Hippocampal formation (tissue), 2 donors: ENCODE data around the gene HAUS8.
"Not testable (repeated sequence)": the region's sequence is repeated elsewhere in the genome, so short reads cannot be mapped to it uniquely, and the experiment has no call there.

Source experiments
- DNase-seq, 2 donors: peaks; one replicate each; lab custom pipeline; 2025; lab: John Stamatoyannopoulos, UW

HAUS8 gene, protein sequence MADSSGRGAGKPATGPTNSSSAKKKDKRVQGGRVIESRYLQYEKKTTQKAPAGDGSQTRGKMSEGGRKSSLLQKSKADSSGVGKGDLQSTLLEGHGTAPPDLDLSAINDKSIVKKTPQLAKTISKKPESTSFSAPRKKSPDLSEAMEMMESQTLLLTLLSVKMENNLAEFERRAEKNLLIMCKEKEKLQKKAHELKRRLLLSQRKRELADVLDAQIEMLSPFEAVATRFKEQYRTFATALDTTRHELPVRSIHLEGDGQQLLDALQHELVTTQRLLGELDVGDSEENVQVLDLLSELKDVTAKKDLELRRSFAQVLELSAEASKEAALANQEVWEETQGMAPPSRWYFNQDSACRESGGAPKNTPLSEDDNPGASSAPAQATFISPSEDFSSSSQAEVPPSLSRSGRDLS

GRCh38 chr19:17075035-17075863 is at the start of gene HAUS8, which contains the start of gene MYO9B:
TSS of gene HAUS8 (minus strand) at chr19:17075452. CDS start at chr19:17075422, 30 bp downstream.
TSS of gene MYO9B (plus strand) at chr19:17075777. CDS start at chr19:17101718, 25,941 bp downstream.
- DNase-seq, result peak; percentile 98 to 100

- no peak for DNase-seq
Measured at GRCh38 chr19:17124025-17124424, 48.8 kb upstream of the HAUS8 start.

- DNase-seq, result no peak
Measured at GRCh38 chr19:17123041-17123440, 47.8 kb upstream of the HAUS8 start.

- DNase-seq, result no peak
Measured at GRCh38 chr19:17121736-17122293, 46.6 kb upstream of the HAUS8 start.

- DNase-seq, result no peak
Measured at GRCh38 chr19:17118957-17119356, 43.7 kb upstream of the HAUS8 start.

GRCh38 chr19:17116996-17117702 is 41.9 kb upstream of the HAUS8 start:
- DNase-seq, result no peak

GRCh38 chr19:17114414-17114831 is 39.2 kb upstream of the HAUS8 start:
- no peak for DNase-seq

- no peak for DNase-seq
Measured at GRCh38 chr19:17113127-17113785, 38.0 kb upstream of the HAUS8 start.

DNA sequence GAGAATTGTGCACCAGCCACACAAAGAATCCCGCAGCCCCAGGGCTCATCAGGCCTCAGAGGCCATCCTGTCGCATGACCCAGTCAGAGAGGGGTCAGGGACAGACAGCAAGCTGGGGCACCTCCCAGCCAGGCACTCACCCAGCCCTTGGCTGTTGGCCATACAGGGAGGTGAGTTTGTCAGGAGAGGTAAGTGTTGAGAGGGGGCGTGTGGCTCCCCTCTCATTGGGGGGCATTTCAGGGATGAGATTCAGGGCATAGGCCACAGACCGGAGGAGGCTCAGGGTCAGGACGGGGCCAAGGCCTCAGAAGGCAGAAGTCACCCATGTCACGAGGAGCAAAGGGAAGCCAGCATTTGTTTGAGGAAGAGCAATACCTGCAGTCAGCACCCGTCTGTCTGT is 37.4 kb upstream of the HAUS8 start:
- no peak for DNase-seq

DNA sequence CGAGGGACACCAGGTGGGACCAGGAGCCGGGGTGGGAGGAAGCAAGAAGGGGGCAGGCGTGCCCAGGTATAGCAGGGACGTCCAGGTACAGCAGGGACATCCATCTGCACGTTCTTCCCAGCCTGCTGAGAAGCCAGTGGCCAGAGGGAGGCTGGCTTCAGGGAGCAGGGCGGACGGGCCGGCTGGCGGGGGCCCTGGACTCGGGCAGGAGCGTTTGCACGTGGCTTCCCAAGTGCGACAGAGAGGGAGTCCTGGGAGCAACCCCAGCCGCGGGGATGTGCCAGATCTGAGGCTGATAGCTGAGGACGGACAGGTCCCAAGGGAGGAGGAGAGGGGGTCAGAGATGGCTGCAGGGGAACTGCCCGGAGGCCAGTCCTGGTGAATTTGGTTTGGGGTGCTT is 37.0 kb upstream of the HAUS8 start:
- no peak for DNase-seq

DNA sequence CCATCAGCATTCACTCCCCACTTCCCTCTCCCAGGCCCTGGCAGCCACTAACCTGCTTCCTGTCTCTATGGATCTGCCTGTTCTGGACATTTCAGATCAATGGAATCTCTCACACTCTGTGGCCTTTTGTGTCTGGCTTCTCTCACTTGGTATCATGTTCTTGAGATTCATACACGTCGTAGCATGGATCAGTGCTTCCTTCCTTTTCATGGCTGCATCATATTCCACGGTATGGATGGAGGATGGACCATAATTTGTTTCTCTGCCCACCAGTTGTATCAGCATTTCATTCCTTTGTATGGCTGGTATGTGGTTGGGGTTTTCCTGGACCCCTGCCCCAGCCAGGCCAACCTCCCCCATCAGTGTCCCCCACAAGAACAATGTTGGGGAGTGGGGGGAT is 36.5 kb upstream of the HAUS8 start:
- no peak for DNase-seq

GRCh38 chr19:17110599-17110966 is 35.3 kb upstream of the HAUS8 start:
- DNase-seq, result no peak

GRCh38 chr19:17109962-17110598 is 34.8 kb upstream of the HAUS8 start:
- peak; percentile 25 to 44 for DNase-seq

DNA sequence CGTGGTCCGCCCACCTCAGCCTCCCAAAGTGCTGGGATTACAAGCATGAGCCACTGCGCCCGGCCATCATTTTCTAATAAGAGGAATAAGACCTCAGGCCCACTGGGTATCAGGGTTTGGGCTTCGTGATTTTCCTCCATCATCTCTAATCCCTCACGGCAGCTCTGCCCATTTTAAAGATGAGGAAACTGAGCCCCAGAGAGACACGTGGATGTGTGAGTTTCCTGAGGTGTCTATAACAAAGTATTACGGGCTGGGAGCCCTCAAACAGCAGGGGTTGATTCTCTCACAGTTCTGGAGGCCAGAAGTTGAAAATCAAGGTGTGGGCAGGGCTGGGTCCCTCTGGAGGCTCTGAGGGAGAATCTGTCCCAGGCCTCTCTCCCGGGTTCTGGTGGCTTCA is 34.0 kb upstream of the HAUS8 start:
- DNase-seq, result no peak

GRCh38 chr19:17108453-17108784 is 33.2 kb upstream of the HAUS8 start:
- DNase-seq, result no peak

DNA sequence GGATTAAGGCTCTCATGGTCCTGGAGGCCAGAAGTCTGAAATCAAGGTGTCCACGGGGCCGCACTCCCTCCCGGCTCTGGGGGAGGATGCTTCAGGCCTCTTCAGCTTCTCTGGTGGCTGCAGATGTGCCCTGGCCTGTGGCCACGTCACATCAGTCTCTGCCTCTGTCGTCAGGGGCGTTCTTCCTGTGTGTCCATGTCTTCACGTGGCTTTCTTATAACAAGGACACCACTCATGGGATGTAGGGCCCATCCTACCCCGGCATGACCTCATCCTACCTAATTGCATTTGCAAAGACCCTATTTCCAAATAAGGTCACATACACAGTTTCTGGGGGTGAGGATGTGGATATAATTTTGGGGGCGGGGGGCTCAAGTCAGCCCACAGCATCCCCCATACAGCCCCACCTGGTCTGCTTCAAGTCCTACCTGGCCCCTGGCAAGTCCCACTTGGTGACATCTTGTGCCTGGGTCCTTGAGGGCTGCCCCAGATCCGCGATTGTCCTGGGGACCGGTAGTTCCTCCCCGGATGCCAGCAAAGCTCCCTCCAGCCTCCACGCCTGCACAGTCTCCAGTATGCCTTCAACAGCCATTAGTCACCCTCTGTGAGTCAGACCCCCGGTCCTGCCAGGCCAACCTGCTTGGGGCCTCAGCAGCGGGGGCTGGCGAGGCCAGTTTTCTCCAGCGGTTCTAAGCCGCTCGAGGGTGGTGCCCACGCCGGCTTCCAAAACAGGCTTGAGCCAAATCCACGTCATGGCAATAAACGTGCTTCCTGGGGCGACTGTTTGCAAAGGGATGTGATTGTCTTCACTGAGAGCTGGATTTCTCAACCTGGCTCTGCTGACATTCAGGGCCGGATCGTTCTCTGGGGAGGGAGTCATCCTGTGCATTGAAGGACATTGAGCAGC is 32.5 kb upstream of the HAUS8 start:
- DNase-seq, result peak in 1 of 2 donors; percentile 15

- not testable (repeated sequence) for DNase-seq
Measured at GRCh38 chr19:17106964-17107363, 31.7 kb upstream of the HAUS8 start.

GRCh38 chr19:17105556-17105955 is 30.3 kb upstream of the HAUS8 start:
- no peak for DNase-seq

DNA sequence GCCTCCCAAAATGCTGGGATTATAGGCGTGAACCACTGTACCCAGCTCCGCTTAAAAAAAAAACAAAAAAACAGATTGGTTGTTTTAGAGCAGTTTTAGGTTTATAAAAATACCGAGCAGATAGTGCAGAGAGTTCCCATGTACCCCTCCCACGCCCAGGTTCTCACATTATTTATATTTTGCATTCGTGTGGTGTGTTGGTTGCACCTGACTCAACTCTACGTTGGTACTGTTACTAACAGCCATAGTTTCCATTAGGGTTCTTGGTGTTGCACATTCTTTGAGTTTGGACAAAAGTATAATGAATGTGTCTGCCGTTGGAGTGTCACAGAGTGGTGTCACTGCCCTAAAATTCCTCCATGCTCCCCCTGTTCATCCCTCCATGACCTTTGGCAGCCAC is 29.4 kb upstream of the HAUS8 start:
- no peak for DNase-seq

DNA sequence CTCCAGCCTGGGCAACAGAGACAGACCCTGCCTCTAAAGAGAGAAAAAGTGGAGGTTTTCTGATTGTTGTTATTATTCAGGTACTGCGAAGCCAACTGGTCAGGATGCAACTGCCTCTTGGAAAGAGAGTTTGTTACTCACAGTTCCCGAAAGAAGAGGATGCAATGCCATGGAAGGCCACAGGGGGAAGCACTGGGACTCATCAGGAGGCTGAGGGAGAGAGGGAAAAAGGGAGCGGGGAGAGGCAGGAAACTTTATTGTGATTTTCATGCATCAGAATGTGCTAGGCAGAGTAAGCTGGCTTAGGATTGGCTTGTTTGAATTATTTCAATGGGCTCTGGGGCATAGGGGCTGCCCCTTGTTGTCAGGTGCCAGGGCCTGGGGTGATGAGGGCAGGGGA is 27.9 kb upstream of the HAUS8 start:
- DNase-seq, result no peak
